Measurements from ENCODE around the gene GSK3B.
"Not testable (repeated sequence)": the region's sequence is repeated elsewhere in the genome, so short reads cannot be mapped to it uniquely, and the experiment has no call there.

Gene GSK3B

DNA sequence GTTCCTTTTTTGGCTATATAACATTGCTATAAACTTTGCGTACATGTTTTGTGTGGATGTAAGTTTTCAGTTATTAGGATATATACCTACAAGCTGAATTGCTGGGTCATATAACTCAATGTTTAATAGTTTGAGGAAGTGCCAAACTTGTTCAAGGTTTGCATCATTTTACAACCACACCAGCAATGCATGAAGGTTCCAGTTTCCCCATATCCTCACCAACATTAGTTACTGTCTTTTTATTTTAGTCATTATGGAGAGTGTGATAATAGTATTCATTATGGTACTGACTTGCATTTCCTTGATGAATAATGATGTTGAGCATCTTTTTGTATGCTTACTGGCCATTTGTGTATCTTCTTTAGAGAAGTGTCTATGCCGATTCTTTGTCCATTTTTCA is 200.1 kb downstream of the GSK3B start:
- Histone ChIP-seq H3K4me3 (ENCODE audit: low read length in 2 of 2) (no peak overlapping the region), H3K9me3 (replicated peaks in 1 of 2; ENCODE audit: control insufficient read depth in 2 of 2, insufficient read depth in 1 of 2, low read depth in 1 of 2, low read length in 2 of 2) (peaks cover 0 to 10% of the 10 kb centered on the region in 2 donors), H3K4me2 (ENCODE audit: insufficient read depth, low read length, poor library complexity, severe bottlenecking) (no peak overlapping the region), H3K36me3 (replicated peaks in 1 of 2; ENCODE audit: control insufficient read depth in 2 of 2, insufficient read depth in 2 of 2, low read length in 2 of 2) (peaks cover 2 to 58% of the 10 kb centered on the region in 2 donors), H3K23ac (ENCODE audit: low read depth, low read length, poor library complexity) (no peak overlapping the region), H3K27ac (replicated peaks; ENCODE audit: low read length) (no peak overlapping the region), H3K79me1 (ENCODE audit: low read depth, low read length) (peaks cover 1% of the 10 kb centered on the region), H3K9ac (ENCODE audit: low read depth, low read length, poor library complexity) (no peak overlapping the region), H2AK5ac (ENCODE audit: low read depth, low read length) (no peak overlapping the region), H3K27me3 (ENCODE audit: control insufficient read depth in 3 of 3, insufficient read depth in 3 of 3, low read depth in 1 of 3, low read length in 3 of 3) (no peaks in the 10 kb centered on the region), H4K91ac (ENCODE audit: low read depth, low read length, poor library complexity) (no peak overlapping the region), H3K14ac (ENCODE audit: low read length) (no peak overlapping the region), H3K18ac (ENCODE audit: low read length) (no peak overlapping the region), H3K4me1 (ENCODE audit: control insufficient read depth in 2 of 2, insufficient read depth in 1 of 2, low read depth in 1 of 2, low read length in 2 of 2) (no peaks in the 10 kb centered on the region), H4K8ac (ENCODE audit: low read depth, low read length) (no peak overlapping the region), H3K4ac (ENCODE audit: low read length) (no peak overlapping the region), H2AFZ (ENCODE audit: low read length) (no peak overlapping the region), H2BK15ac (ENCODE audit: low read length) (no peak overlapping the region), H2BK5ac (ENCODE audit: low read length) (no peak overlapping the region), H2BK12ac (ENCODE audit: low read length) (no peak overlapping the region), H2BK120ac (ENCODE audit: low read depth, low read length) (no peak overlapping the region)
- no peak for DNase-seq (ENCODE audit: low spot score)
- WGBS, 2 donors (ENCODE audit: extremely low coverage in 2 of 2, insufficient read length in 2 of 2, insufficient replicate concordance in 1 of 2): no CpG with 5 or more reads among the region's 2 CpGs

DNA sequence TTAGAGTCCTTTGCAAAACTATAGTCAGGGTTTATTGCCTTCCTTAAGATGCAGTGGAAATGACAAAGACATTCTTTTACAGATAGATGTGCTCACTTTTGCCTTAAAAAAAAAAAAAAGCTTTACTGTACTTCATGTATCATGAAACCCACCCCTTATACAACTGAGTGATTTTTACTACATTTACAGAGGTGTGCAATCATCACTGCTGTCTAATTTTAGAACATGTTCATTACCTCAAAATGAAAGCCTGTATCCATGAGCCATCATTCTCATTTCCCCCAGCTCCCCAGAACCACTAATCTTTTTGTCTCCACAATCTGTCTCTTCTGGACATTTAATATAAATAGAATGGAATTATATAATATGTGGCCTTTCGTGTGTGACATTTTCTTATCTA is 200.5 kb downstream of the GSK3B start:
- Histone ChIP-seq H3K18ac (ENCODE audit: low read length) (no peak overlapping the region), H3K4me2 (ENCODE audit: insufficient read depth, low read length, poor library complexity, severe bottlenecking) (no peak overlapping the region), H2BK120ac (ENCODE audit: low read depth, low read length) (no peak overlapping the region), H2BK5ac (ENCODE audit: low read length) (no peak overlapping the region), H2BK15ac (ENCODE audit: low read length) (no peak overlapping the region), H4K8ac (ENCODE audit: low read depth, low read length) (no peak overlapping the region), H3K23ac (ENCODE audit: low read depth, low read length, poor library complexity) (no peak overlapping the region), H3K36me3 (replicated peaks in 1 of 2; ENCODE audit: control insufficient read depth in 2 of 2, insufficient read depth in 2 of 2, low read length in 2 of 2) (peaks cover under 1 to 57% of the 10 kb centered on the region in 2 donors), H3K27me3 (ENCODE audit: control insufficient read depth in 3 of 3, insufficient read depth in 3 of 3, low read depth in 1 of 3, low read length in 3 of 3) (no peaks in the 10 kb centered on the region), H2AK5ac (ENCODE audit: low read depth, low read length) (no peak overlapping the region), H3K4me1 (ENCODE audit: control insufficient read depth in 2 of 2, insufficient read depth in 1 of 2, low read depth in 1 of 2, low read length in 2 of 2) (no peaks in the 10 kb centered on the region), H3K9me3 (replicated peaks in 1 of 2; ENCODE audit: control insufficient read depth in 2 of 2, insufficient read depth in 1 of 2, low read depth in 1 of 2, low read length in 2 of 2) (peaks cover 0 to 14% of the 10 kb centered on the region in 2 donors), H3K9ac (ENCODE audit: low read depth, low read length, poor library complexity) (no peak overlapping the region), H3K79me1 (ENCODE audit: low read depth, low read length) (no peaks in the 10 kb centered on the region), H4K91ac (ENCODE audit: low read depth, low read length, poor library complexity) (no peak overlapping the region), H3K4ac (ENCODE audit: low read length) (no peak overlapping the region), H2AFZ (ENCODE audit: low read length) (no peak overlapping the region), H3K14ac (ENCODE audit: low read length) (no peak overlapping the region), H3K4me3 (ENCODE audit: low read length in 2 of 2) (no peak overlapping the region), H3K27ac (replicated peaks; ENCODE audit: low read length) (no peak overlapping the region), H2BK12ac (ENCODE audit: low read length) (no peak overlapping the region)
- DNase-seq (ENCODE audit: low spot score): no peak
- no CpG with 5 or more reads among the region's 1 CpG for WGBS, 2 donors (ENCODE audit: extremely low coverage in 2 of 2, insufficient read length in 2 of 2, insufficient replicate concordance in 1 of 2)

DNA sequence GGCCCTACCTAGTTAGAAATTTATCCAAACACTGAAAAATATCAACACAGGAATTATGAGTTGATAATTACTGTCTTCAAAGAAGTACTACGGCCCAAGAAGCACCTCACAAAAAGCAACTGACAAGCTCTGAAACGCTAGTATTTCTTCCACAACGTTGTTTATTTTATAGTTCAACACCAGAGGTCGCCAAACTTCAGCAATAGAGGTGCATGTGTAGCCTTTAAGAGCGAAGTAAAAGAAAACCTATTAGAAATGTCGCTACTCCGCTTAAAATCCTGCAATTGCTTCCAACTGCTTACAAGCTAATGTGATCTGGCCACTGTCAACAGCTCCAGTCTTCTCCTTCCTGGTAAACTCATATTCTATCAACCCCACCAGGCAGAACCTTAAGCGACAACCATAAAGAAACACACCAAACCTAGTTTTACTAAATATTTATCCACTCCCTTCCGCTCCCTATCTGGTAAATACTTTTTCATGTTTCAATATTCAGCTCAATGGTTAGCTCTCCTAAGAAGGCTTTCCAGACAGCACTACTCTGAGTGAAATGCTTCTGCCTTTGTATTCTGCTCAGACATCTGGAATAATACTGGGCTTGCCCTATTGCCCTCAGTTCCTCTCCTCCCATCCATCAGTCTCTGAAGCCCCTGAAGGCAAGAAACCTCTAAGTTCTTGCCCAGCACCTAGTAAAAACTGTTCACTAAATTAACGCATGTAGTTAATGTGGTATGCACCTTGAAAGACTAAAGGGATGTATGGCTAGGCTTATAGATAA is 202.1 kb downstream of the GSK3B start:
- Histone ChIP-seq H3K23ac (ENCODE audit: low read depth, low read length, poor library complexity) (no peak overlapping the region), H4K91ac (ENCODE audit: low read depth, low read length, poor library complexity) (no peak overlapping the region), H2AK5ac (ENCODE audit: low read depth, low read length) (no peak overlapping the region), H2AFZ (ENCODE audit: low read length) (no peak overlapping the region), H3K27ac (replicated peaks; ENCODE audit: low read length) (no peak overlapping the region), H2BK15ac (ENCODE audit: low read length) (no peak overlapping the region), H3K4ac (ENCODE audit: low read length) (no peak overlapping the region), H3K27me3 (ENCODE audit: control insufficient read depth in 3 of 3, insufficient read depth in 3 of 3, low read depth in 1 of 3, low read length in 3 of 3) (no peaks in the 10 kb centered on the region), H2BK120ac (ENCODE audit: low read depth, low read length) (no peak overlapping the region), H3K36me3 (replicated peaks in 1 of 2; ENCODE audit: control insufficient read depth in 2 of 2, insufficient read depth in 2 of 2, low read length in 2 of 2) (peaks cover 0 to 53% of the 10 kb centered on the region in 2 donors), H3K4me2 (ENCODE audit: insufficient read depth, low read length, poor library complexity, severe bottlenecking) (no peak overlapping the region), H3K79me1 (ENCODE audit: low read depth, low read length) (no peaks in the 10 kb centered on the region), H3K4me3 (ENCODE audit: low read length in 2 of 2) (no peak overlapping the region), H4K8ac (ENCODE audit: low read depth, low read length) (no peak overlapping the region), H3K14ac (ENCODE audit: low read length) (no peak overlapping the region), H2BK5ac (ENCODE audit: low read length) (no peak overlapping the region), H3K9ac (ENCODE audit: low read depth, low read length, poor library complexity) (no peak overlapping the region), H3K9me3 (replicated peaks in 1 of 2; ENCODE audit: control insufficient read depth in 2 of 2, insufficient read depth in 1 of 2, low read depth in 1 of 2, low read length in 2 of 2) (peaks cover 0 to 24% of the 10 kb centered on the region in 2 donors), H2BK12ac (ENCODE audit: low read length) (no peak overlapping the region), H3K18ac (ENCODE audit: low read length) (no peak overlapping the region), H3K4me1 (ENCODE audit: control insufficient read depth in 2 of 2, insufficient read depth in 1 of 2, low read depth in 1 of 2, low read length in 2 of 2) (no peaks in the 10 kb centered on the region)
- peak; percentile 54 for DNase-seq (ENCODE audit: low spot score)
- WGBS, 2 donors (ENCODE audit: extremely low coverage in 2 of 2, insufficient read length in 2 of 2, insufficient replicate concordance in 1 of 2): 100% methylated on average over 1 of the region's 10 CpGs; no CpG with 5 or more reads in 1 of the 2 donors

- H3K79me1 ChIP-seq (ENCODE audit: low read depth, low read length); H2AFZ ChIP-seq (ENCODE audit: low read length); H3K4ac ChIP-seq (ENCODE audit: low read length); H2BK120ac ChIP-seq (ENCODE audit: low read depth, low read length); H3K18ac ChIP-seq (ENCODE audit: low read length); H3K27me3 ChIP-seq (ENCODE audit: control insufficient read depth in 3 of 3, insufficient read depth in 3 of 3, low read depth in 1 of 3, low read length in 3 of 3); H3K4me3 ChIP-seq (ENCODE audit: low read length in 2 of 2); H4K8ac ChIP-seq (ENCODE audit: low read depth, low read length); H3K4me2 ChIP-seq (ENCODE audit: insufficient read depth, low read length, poor library complexity, severe bottlenecking); H4K91ac ChIP-seq (ENCODE audit: low read depth, low read length, poor library complexity); H3K9ac ChIP-seq (ENCODE audit: low read depth, low read length, poor library complexity); H2BK15ac ChIP-seq (ENCODE audit: low read length); H3K4me1 ChIP-seq (ENCODE audit: control insufficient read depth in 2 of 2, insufficient read depth in 1 of 2, low read depth in 1 of 2, low read length in 2 of 2); H2BK12ac ChIP-seq (ENCODE audit: low read length); H3K23ac ChIP-seq (ENCODE audit: low read depth, low read length, poor library complexity); H2BK5ac ChIP-seq (ENCODE audit: low read length); H3K14ac ChIP-seq (ENCODE audit: low read length); H3K27ac ChIP-seq (replicated peaks; ENCODE audit: low read length); DNase-seq (ENCODE audit: low spot score); H2AK5ac ChIP-seq (ENCODE audit: low read depth, low read length): not testable (repeated sequence)
- WGBS, 2 donors (ENCODE audit: extremely low coverage in 2 of 2, insufficient read length in 2 of 2, insufficient replicate concordance in 1 of 2): no CpG with 5 or more reads among the region's 4 CpGs
- H3K9me3 ChIP-seq (replicated peaks in 1 of 2; ENCODE audit: control insufficient read depth in 2 of 2, insufficient read depth in 1 of 2, low read depth in 1 of 2, low read length in 2 of 2): peaks cover 0 to 24% of the 10 kb centered on the region in 2 donors
- peaks cover 4 to 45% of the 10 kb centered on the region in 2 donors for H3K36me3 ChIP-seq (replicated peaks in 1 of 2; ENCODE audit: control insufficient read depth in 2 of 2, insufficient read depth in 2 of 2, low read length in 2 of 2)
Observed at GRCh38 chr3:119888681-119889080, 205.6 kb downstream of the GSK3B start.
